Mucosa of descending colon (tissue), 3 donors: ENCODE measurements around the gene KIF16B. TPM values are rescaled to one million over a fixed set of nuclear protein-coding genes. Genes with fewer than 3 reads are reported as not detected.

ENCODE experiments used
- ATAC-seq: fragments of 200-7000 bp; cut with Tn5 transposase; one replicate; pipeline ENCODE4 v1.9.1; 2020; ENCODE audit warnings: mild to moderate bottlenecking, moderate library complexity
- DNase-seq, 3 donors: peaks; one replicate each; pipeline ENCODE4 v3.0.0-alpha.2; 2020
- H3K36me3 ChIP-seq: fragments of 200-600 bp; one replicate; pipeline ENCODE4 v1.8.0; 2021; ENCODE audit warnings: low read depth, mild to moderate bottlenecking
- H3K4me1 ChIP-seq: fragments of 200-600 bp; one replicate; pipeline ENCODE4 v1.8.0; 2021; ENCODE audit warnings: low read depth, mild to moderate bottlenecking
- H3K4me3 ChIP-seq: fragments of 200-600 bp; one replicate; pipeline ENCODE4 v1.8.0; 2021; ENCODE audit warnings: mild to moderate bottlenecking
- H3K9me3 ChIP-seq: fragments of 200-600 bp; one replicate; pipeline ENCODE4 v1.8.0; 2021; ENCODE audit warnings: mild to moderate bottlenecking
- CTCF ChIP-seq: fragments of 200-600 bp; IDR thresholded peaks from one replicate; pipeline ENCODE4 v1.8.0; 2022; ENCODE audit warnings: antibody characterized with exemption, mild to moderate bottlenecking
- intact Hi-C, 2 donors: fragments of 100-400 bp; cut with DNase I in 1 of 2; cut with micrococcal nuclease in 1 of 2; formaldehyde crosslinking; loops; one replicate each; pipeline versions ENCODE4 v1.11.0 to v1.11.1; 2022; cut with DNase I, micrococcal nuclease
- long read RNA-seq, 2 donors: library from polyadenylated mRNA; unstranded; transcript quantifications; one replicate each; pipeline ENCODE4 v2.0.0, GENCODE V29; 2019 to 2021
- total RNA-seq, 3 donors: library from RNA; stranded (reverse); fragmentation: NEBNext Ultra II Directional in 2 of 3; extraction: Animal tissue kit (Norgen Biotek cat#: 25700) in 2 of 3; gene quantifications; one replicate each; pipeline versions ENCODE4 v1.2.1 to v1.2.4, GENCODE V29; 2021 to 2023
- donor health status: DM: no; HTN: no; CAD: no; lungs with moderate emphysema.
- donor health status: DM: no; HTN: no; CAD: no.
- donor health status: DM: no; HTN: yes; CAD: no.

Gene KIF16B
- 10 to 100 TPM; 48.5 to 81.7 (median 65.1) TPM for total RNA-seq
- long read RNA-seq, donor 1, full-length matches to known transcripts: 6 of 39 reads
- long read RNA-seq, donor 1, partial matches to known transcripts: 15 of 39 reads
- long read RNA-seq, donor 1, other reads (novel, unspliced or antisense): 18 of 39 reads
- long read RNA-seq, donor 2, partial matches to known transcripts: 40 of 46 reads
- long read RNA-seq, donor 2, other reads (novel, unspliced or antisense): 6 of 46 reads

DNA sequence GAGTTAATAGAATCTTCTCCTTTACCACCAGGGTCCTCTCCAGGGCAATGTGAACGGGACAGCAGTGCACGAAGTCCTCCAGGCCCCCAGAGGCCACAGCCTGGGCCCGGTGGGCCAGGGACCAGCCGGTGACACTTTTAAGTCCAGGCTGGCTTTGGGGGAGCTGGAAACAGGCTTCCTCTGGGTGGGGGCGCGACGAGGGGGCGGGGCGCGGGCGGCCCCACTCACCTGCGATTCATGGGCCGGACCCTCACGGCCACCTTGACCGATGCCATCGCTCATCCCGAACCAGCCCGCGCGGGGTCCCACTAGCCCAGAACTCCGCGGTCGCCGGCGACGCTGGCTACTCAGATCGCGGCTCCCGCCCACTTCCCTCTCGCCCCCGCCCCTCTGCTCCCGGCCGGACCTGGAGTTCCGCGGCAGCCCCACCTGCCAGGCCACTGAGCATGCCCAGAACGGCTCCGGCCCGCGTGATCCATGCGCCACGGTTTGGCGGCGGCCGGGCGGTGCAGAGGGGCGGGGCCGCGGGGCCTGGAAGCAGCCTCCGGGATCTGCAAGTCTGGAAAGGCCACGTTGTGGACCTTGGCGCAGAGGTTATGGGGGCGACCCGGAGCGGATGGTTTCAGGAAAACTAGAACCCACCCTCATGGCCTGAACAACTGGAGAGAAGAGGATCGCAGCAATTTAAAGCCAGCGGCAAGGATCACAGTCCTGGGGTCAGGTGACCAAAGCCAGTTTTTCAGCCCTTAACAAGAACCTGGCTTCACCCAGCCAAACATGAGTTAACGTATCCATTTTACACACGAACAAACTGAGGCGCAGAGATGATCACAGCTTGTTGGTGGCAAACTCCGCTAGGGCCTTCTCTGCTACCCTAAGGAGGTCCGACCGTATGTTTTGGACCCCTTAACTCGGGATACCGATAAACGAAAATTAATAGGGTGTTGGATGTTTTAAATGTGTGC is at the start of gene KIF16B:
KIF16B (minus strand) TSS at position 448 of the 965 bp plus-strand sequence; CDS start at position 275, 173 bp downstream.
- ATAC-seq (peak; percentile 93), DNase-seq (peak; percentile 95 to 99 (median 95))
- Histone ChIP-seq H3K36me3 (no peaks in the 10 kb centered on the region), H3K4me3 (peak within 1 kb of the TSS; percentile 56), H3K4me1 (peaks cover 31% of the 10 kb centered on the region), H3K9me3 (no peaks in the 10 kb centered on the region)
- intact Hi-C loops: no loop called here
- TF ChIP-seq CTCF: no peak

GRCh38 chr20:16622501-16622900 is 49.3 kb upstream of the KIF16B start:
- intact Hi-C loops: no loop called here

GRCh38 chr20:16621435-16622141 is 48.3 kb upstream of the KIF16B start:
- no peak overlapping the region for H3K4me3 ChIP-seq
- H3K9me3 ChIP-seq: peaks cover 2% of the 10 kb centered on the region
- no peak for TF ChIP-seq CTCF
- DNase-seq (no peak), ATAC-seq (no peak)
- H3K4me1 ChIP-seq: peaks cover 3% of the 10 kb centered on the region
- no peaks in the 10 kb centered on the region for H3K36me3 ChIP-seq
- intact Hi-C loops: no loop called here

More at GRCh38 chr20:16622501-16622900, 49.3 kb upstream of the KIF16B start:
- TF ChIP-seq CTCF: no peak
- H3K4me3 ChIP-seq: no peak overlapping the region
- peaks cover 2% of the 10 kb centered on the region for H3K9me3 ChIP-seq
- H3K4me1 ChIP-seq: peaks cover 3% of the 10 kb centered on the region
- H3K36me3 ChIP-seq: no peaks in the 10 kb centered on the region
- no peak for ATAC-seq
- no peak for DNase-seq

DNA sequence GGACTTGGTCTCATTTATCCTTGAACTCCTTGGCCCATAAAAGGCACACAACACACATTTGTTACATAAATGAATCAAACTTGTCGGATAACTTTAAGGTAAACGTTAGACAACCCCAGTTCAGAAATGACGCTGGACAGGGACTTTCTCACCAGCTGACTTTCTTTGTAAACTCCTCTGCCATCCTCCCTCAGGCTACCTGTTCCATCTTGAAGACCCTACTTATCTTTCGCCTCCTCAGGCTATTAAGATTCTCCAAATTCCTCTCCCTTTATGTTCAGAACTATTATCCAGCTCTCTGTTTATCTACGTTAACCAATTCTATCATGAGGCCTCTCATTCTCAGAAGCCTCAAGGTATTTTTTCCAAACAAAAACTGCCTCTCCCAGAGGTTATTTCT is 47.7 kb upstream of the KIF16B start:
- no peak for DNase-seq
- ATAC-seq: no peak
- H3K4me3 ChIP-seq: no peak overlapping the region
- H3K4me1 ChIP-seq: peaks cover 3% of the 10 kb centered on the region
- TF ChIP-seq CTCF: no peak
- no peaks in the 10 kb centered on the region for H3K36me3 ChIP-seq
- peaks cover 2% of the 10 kb centered on the region for H3K9me3 ChIP-seq
- intact Hi-C loops: no loop called here

DNA sequence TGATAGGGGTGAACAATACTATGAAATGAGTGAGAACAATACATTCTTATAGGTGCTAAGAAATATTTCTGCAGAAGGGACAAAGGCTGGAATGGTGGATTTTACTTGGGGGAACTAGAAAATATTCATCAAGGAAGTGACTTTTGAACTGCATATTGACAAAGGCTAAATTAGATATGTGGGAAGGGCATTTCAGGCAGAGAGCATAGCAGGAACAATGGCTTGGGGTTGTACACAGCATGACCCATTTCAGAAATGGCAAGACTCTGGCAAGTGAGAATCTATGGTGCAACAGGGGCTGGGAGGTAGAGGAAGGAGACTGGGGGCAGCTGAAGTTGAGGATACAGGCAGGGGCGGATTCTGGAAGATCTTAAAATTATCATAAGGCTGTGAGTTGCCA is 46.7 kb upstream of the KIF16B start:
- no peak overlapping the region for H3K4me3 ChIP-seq
- peaks cover 11% of the 10 kb centered on the region for H3K4me1 ChIP-seq
- peak; percentile 61 for ATAC-seq
- intact Hi-C loops: no loop called here
- no peak for TF ChIP-seq CTCF
- no peaks in the 10 kb centered on the region for H3K36me3 ChIP-seq
- H3K9me3 ChIP-seq: peaks cover 2% of the 10 kb centered on the region
- no peak for DNase-seq
